HG02610 (cell line): ENCODE measurements around the gene EVL.

ENCODE experiments used
- ATAC-seq: cut with Tn5 transposase; IDR thresholded peaks from one replicate; pipeline ENCODE4 v1.9.1; 2021; ENCODE audit warnings: mild to moderate bottlenecking, moderate library complexity; ENCODE audit not compliant: unreplicated experiment

EVL gene

DNA sequence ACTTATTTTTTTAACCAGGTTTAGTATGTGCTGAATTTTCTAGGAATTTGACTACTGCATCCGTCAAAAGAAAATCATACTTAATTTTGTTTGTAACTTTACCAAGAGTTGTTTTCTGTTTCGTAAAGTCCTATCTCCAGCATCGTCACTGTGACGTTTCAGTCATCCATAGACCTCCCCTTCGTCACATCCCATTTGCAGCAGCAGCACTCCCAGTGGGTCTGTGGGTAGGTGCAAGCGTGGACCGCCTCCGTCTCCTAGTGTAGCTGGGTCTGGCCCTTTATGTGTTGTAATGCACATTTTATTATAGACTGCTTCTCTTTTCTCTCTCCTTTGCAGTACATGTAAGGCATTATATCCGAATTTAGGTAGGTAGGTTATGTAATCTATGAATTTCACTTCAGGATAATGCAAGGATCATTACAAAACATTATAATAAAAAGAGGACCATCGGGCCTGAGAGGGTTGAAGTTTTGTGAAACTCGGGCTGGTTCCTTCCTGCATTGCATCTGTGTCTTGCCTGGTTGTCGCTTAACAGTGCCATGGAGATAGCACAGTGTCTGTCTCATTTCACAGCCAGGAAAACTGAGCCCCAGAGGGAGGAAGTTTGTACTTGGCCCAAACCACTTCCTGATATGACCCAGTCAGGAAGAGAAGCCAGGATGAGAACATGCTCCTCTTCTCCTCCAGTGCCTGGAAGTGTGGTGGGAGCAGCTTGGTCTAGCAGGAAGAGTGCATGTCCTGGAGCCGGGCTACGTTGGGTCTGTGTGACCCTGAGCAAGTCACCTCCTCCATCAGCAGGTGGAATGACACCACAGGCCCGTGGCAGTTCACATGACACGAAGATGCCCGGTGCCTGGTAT, 41.3 kb downstream of the EVL start:
- ATAC-seq, result no peak

DNA sequence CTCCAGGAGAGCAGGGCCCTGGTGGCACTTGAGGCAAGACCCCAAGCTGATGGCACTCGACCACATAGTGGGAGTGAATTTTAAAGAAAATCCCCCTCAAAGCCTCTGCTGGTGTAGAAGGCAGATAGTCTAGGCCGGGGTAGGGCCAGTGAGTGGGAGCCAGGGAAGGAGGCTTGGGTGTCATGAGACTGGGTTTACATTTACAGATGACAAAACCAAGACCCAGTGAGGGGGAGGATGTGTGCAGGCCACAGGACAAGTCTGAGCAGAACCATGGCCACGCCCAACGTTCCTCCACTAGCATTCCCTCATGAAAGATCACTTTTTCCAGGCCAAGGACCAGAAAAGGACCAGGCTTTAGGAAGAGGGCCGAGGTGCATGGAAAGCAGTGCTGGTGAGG, 42.0 kb downstream of the EVL start:
- ATAC-seq, result no peak

DNA sequence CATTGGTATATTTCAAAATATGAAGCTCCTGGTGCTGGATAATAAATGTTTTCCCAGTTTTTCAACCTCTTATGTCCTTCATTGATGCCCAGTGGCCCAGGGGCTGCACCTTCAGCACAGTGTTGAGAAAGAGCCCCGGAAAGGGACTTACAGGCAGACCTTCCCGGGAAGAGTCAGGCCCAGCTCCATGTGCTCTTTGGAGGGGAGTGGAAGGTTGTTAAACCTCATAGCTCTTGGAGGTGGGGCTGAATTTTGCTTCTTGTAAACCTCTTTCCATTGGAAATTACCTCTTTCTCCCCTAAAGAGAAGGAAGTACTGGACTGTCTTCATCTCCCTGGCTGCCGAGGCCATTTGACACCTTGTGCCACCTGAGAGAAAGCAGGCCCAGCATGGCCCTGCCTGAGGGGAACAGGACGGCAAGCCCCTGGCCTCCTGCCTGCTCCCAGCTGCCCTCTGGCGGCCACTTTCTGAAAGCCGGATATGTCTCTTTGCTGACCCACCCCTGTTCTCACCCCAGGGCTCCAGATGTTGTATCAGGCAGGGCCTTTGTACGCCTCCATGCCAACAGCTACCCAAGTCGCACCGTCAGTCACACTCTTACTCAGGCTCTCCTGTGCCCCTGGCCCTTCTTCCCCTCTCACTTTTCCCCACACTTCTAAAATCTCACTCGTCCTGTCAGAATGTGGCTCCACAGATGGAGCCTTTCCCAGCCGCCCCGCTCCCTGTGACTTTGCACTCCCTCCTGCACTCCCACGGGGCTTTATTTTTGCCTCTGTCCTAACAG, 43.0 kb downstream of the EVL start:
- peak; percentile 65 for ATAC-seq

DNA sequence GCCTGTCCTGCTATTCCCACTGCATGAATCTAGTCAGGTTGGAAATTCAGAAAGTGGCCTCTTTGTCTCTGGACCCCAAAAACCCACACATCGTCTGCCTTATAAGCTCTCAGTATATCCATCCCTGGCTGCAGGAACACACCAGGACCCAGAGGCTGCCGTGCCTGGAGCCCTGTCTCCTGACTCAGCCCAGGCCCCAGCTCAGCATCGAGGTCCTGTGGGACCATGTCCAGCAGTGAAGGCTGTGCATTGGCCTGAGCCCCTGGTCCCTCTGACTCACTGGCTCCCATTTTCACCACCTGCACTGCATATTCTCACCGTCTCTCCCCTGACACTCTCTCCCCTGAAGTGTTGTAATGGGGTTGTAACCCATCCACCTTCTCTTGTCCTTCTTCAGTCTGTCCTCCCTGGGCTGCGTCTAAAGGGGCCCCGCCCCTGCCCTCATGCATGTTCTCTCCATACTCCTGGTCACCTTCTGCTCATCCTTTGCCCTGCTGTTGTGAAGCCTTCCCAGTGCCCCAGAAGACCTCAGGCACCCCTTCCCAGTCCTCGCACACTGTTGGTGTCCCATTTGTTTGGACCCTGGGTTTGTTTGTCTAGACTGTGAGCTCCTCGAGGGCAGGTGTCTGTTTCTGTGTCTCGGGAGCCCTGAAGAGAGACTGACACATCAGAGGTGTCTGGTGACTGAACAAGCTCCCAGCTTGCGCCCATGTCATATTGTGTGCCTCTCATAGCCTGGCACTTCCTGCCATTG, 43.8 kb downstream of the EVL start:
- no peak for ATAC-seq

DNA sequence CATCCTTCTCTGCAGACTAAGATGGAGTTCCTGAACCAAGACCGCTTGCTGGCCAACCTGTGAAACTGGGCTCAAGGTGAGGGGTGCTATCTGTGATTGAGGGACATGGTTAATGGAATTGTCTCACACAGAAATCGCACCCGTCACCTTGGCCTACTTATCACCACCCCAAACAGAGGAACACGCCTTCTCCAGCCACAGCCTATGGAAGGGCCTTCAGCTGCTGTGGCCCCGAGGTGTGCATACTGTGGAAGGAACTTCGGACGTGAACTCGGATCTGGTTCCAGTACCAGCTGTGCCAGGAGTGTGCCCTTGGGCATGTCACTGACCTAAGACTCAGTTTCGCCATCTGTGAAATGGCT, 44.4 kb downstream of the EVL start:
- no peak for ATAC-seq

DNA sequence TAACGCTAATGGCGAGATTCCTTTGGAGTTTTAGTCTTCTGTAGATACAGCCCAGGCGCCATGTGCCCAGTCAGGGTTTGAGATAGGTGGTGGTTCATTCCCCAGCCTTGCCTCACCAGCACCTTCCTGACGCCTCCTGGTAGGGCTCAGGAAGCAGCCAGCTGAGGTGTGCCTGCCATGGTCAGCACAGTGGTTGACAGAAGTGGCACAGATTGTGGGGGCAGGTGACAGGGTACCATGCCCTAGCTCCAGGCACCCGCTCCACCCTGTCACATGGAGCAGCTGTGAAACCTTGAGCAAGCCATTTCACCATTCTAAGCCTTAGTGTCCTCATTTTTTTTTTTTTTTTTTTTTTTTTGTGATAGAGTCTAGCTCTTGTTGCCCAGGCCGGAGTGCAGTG, 45.6 kb downstream of the EVL start:
- ATAC-seq, result no peak

DNA sequence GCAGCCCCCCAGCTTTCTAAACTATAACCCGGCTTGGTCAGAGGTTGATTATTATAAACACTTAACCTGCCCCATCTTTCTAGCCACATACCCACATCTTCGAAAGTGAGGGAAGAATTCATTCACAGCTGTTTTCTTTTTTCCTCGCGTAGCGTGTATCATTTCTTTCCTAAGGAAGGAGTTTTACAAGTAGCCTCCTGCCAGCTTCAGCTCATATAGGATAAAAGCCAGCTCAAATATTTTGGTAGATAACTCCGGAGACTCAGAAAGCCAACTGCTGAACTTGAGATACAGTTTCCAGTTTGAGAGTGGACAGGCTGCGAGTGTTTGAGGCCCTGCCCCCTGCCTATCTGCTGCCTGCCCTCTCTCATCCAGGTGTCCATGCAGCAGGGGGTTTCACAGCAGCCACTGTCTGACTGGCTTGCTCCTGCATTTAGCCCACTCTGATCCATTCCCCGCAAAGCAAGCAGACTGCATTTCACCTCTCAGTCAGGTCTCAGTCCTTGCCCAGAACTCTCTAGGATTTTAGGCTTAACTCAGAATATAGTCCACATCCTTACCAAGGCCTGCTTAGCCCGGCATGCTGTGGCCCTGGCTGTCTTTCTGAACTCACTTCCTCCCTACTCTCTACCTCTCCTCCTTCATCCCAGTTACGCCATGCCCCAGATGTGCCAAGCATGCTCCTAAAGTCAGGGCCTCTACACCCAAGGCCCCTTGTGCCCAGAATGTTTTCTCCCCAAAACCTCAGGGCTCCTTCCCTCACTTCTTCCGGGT, 46.9 kb downstream of the EVL start:
- ATAC-seq, result no peak

DNA sequence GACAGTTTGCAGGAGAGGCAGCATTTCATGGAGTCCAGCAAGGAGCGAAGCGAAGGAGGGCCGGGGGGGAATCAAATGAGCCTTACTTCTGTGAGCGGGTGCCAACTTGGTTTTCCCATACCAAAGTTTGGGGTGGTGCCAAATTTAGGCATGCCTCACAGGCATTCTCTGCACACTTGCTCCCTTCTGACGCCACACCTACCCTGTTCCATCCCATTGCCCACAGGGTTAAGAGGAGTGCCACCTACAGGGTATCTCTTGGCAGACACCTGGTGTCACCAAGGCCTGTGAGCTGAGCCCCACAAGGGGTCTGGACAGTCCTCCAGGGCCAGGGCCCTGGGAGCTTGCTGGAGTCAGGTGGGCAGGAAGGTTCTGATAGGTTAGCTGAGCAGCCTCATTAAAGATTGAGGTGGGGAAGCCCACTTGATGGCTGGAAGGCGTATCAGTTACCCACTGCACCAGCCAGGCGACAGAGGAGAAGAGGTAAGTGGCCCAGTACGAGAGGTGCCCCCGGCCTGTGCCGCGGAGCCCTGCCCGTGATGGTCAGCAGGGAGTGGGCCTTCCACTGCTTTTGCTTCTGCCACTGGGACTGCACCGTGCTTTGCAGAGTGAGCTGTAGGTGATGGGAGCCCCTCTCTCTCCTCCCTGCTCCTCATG, 49.0 kb downstream of the EVL start:
- ATAC-seq, result no peak

DNA sequence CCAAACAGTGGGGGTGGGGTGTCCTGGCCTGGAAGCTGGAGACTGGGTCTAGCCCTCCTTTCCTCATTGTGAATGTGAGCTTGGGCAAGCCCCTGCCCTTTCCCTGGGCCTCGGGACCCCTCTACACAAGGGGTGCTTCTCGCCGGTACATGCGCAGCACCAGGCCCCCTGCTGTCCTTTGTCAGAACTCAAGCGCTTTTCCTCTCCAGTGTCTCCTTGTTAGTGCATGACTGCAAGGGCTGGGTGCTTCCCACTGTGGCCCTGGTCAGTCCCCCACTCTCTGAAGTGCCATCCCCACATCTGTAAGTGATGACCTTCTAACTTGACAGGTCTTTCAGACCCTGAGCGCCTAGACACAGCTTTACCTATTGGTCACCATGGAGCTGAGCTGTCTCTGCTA, 50.0 kb downstream of the EVL start:
- ATAC-seq, result no peak

DNA sequence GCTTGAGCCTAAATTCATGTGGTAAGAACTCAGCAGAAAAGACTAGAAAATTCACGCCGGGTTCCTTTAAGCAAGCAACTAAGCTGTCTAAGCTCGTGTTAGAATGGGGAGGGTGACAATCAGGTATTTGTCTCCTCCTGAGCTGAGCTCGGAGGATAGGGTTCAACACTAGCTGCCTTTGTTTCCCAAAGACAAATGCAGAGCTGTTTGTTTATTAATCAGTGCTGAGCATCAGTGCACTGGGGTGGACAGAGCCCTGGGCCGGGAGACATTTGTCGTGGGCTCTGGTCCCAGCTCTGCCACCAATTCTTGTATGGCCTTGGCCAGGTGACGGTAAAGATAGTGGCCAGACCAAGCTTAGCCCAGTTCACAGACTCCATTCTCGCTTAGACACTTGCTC, 50.5 kb downstream of the EVL start:
- ATAC-seq, result no peak

DNA sequence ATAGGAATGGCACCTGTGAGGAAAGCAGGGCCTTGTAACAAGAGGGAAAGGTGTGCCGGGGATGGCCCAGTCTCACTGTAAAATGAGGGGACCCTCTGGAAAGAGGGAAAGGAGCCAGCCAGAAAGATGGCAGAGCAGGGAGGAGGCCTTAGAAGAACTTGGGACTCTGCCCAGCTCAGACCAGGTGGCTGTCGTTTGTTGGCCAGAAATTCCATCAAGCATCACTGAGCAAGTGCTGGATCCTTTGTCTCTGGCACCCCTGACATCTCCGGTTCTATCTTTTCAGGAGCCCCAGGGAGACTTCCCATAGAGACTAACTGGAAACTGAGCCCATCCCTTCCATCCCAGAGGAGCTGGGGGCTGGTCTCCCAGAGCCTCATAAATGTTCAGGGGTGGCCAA, 50.9 kb downstream of the EVL start:
- ATAC-seq, result no peak

DNA sequence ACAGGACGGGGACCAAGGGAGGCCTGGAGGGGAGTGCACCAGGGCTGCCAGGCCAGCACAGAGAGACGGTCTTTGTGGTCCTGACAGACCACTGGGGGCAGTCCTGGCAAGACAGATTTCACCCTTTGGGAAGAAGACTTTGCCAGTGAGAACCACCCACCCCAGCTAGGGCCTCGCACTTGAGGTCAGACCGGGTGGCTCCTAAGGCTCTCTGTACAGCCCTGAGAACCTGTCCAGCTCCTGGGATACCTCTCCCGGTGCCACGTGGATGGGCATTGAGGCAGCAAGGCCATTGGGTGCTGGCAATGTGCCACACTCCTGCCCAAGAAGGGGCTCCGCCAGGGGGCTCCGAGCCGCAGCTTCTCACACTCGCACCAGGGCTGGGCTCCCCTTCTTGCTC, 51.8 kb downstream of the EVL start:
- no peak for ATAC-seq

DNA sequence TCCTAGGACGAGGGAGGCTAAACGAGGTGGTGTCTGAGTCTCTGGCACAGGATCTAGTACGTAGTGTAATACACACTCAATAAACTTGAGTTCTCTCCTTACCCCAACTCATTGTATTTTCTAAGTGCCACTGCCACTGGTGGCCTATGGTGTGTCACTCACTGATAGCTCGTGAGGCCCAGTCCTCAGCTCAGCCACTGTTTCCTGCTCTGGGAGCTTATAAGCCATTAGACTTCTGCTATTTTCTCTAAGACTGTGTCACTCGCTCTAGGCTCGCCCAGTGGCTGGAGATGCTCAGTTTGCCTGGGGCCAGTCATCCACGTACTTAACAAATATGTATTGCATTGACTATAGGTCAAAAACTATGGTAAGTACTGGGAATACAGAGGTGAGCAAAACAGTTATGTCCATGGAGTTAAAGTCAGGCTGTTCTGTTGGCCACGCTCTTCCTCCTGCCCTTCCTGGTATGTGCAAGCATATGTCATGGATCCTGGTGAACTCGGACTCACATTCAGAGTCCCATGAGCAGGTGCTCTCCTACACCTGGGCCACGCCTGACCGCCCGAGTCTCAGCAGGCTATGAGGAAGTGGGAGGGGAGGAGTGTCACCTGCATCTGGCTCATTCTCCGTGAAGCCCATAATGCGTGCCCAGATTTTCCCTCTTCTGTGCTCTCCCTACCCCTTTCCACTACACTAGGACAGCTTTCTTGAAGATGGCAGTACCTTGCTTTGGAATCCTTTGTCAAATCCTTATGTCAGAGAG, 52.6 kb downstream of the EVL start:
- ATAC-seq, result no peak

DNA sequence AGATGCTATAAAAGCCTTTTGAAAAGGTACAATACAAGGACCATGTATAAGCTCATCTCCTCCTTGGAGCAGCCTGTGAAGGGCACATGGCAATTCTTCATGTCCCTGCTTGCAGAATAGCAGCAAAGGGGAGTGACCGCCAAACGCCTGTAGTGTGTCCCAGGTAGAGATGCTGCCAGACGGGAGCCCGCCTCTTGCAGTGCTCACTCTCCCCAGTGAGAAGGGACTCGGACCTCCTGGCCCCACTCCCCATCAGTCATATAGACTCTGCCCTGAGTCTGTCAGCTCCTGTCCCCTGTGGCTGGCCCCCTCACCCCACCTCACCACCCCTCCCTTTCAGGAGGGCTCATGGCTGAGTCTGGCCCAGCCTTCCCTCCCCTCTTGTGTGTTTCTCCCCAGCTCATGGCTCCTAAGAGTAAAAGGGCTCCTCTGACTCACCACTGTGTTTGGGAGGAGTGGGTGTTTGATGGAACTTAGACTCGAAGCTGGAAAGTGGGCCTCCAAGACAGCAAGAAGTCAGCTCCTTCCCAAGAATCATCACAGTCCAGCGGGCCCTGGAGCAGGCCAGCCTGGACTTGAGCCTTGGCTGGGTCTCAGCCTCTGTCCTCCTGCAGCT, 53.3 kb downstream of the EVL start:
- ATAC-seq, result no peak

DNA sequence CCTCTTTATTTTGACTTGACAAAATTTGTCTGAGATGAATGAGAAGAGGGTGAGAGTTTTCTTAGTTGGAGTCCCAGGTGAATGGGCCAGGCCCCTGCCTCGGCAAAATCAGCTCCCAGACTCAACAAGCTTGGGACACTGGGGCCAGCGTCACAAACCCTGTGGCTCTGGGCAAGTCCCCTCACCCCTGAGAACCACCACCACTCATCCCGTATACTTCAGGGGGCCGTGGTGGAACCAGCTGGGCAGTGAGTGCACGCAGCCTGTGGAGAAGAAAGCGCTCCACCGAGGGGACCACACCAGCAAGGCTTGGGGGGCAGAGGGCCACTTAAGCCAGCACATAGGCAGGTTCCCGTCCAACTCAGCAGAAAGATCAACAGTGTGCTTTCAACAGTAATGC, 54.0 kb downstream of the EVL start:
- no peak for ATAC-seq

DNA sequence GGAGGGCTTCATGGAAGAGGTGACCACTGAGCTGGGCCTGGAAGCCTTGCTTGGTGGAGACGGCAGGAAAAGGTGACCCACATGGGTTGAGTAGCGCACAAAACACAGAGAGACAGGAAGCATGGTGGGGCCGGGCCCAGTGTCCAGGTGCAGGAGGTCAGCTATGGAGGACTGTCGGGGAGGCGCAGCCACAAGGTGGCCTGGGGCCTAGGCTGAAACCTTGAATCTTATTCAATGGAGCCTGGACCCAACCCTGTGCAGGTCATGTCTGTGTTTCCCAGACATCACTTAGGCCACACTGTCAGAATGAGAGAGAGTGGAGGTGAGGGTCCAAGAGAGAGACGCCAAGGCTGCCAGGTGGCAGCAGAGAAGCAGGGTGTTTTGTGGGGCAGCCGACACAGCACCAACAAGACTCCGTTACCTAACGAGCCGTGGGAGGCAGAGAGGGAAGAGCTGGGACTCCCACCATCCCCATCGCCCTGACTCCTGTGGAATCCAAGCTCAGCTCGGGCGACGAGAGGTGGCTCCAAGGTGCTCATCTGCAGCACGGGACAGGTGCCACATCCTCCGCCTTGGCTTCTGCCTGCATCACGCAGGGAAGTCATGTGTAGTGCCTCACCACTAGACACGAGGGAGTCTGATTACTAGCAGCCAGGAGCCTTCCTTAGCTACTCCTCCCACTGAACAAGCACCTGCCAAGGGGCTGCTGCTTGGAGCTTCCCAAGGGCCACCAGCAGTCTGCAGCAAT, 55.5 kb downstream of the EVL start:
- no peak for ATAC-seq

DNA sequence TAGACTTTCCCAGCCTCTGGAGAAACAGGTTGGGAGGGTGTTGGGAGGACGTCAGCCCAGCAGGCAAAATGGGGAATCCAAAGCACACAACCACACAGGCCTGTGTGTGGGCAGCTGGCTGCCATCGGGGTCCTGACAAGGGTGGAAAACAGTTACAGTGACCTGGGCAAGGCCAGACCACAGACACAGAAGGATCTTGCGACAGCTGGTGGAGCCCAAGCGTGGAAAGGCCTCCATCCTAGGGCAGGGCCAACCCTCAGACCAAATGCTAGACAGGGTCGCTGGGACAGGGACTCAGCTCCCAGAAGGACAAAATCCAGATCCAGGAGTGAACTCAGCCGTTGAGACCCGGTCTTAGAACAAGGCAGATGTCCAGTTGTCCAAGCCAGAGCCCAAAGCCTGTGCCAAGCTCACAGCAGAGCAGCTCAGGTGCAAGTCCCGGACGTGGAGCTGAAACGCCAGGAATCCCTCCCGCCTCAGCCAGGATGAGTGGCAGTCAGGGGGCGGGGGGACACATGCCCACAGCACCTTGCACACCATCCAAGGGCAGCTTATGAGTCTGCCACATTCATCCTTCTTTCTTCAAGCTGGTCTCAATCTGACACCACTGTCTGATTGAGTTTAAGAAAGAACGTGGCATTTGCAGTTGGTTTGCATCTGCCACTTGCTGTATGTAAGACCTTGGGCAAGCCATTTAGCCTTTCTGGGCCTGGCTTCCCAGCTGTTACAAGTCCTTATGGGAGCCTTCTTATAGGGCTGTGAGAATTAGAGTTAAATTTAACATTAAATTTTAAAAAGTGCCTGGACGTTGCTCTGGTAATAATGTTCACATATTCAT, 56.6 kb downstream of the EVL start:
- no peak for ATAC-seq
